Subcutaneous adipose tissue (tissue), 4 donors: ENCODE measurements around the gene ZSWIM1. TPM values are rescaled to one million over a fixed set of nuclear protein-coding genes. Genes with fewer than 3 reads are reported as not detected.

Experiments
- total RNA-seq, 4 donors: library from RNA; depleted of rRNA; stranded (reverse); fragments of >200 nt; gene quantifications; one replicate each; pipeline ENCODE4 v1.1.0, GENCODE V29; 2016
- TF ChIP-seq, protein P1 (sequence below): fragments of 450-650 bp; IDR thresholded peaks from one replicate; pipeline ENCODE4 v1.5.1; 2016; ENCODE audit warnings: low read depth, mild to moderate bottlenecking, control low read depth, antibody characterized with exemption, moderate library complexity

ZSWIM1 gene
- total RNA-seq, 4 donors from 2014 or later = 5.9 to 7.0 (median 6.7) TPM

DNA sequence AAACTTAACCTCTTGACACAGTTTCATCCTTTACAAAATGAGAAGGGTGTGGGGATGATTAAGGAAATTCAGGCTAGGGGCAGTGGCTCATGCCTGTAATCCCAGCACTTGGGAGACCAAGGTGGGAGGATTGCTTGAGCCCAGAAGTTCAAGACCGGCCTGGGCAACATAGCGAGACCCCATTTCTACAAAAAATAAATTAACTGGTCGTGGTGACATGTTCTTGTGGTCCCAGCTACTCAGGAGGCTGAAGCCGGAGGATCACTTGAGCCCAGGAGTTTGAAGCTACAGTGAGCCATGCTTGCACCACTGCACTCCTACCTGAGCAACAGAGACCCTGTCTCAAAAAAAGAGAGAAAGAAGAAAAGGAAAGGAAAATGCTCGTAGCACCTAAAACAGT, 14.6 kb upstream of the ZSWIM1 start:
- TF ChIP-seq, protein P1, sequence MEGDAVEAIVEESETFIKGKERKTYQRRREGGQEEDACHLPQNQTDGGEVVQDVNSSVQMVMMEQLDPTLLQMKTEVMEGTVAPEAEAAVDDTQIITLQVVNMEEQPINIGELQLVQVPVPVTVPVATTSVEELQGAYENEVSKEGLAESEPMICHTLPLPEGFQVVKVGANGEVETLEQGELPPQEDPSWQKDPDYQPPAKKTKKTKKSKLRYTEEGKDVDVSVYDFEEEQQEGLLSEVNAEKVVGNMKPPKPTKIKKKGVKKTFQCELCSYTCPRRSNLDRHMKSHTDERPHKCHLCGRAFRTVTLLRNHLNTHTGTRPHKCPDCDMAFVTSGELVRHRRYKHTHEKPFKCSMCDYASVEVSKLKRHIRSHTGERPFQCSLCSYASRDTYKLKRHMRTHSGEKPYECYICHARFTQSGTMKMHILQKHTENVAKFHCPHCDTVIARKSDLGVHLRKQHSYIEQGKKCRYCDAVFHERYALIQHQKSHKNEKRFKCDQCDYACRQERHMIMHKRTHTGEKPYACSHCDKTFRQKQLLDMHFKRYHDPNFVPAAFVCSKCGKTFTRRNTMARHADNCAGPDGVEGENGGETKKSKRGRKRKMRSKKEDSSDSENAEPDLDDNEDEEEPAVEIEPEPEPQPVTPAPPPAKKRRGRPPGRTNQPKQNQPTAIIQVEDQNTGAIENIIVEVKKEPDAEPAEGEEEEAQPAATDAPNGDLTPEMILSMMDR = no peak

- TF ChIP-seq, protein P1 = no peak
Measured at GRCh38 chr20:45867136-45867818, 13.8 kb upstream of the ZSWIM1 start.

DNA sequence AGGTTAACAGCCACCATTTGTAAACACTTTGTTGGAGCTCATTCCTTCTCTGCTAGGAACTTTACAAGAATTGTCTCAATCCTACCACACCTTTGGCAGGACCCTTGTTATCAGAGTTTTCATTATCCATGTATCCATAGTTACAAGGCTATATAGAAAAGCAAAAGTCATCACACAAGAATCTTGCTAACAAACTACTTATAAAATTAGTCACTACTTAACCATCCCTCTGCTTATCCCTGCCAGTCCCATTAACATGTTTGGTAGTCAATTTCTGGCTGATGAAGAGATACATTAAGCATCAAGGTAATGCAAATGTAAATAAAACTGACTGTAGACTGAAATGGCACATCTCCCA, 13.2 kb upstream of the ZSWIM1 start:
- TF ChIP-seq, protein P1 = no peak

DNA sequence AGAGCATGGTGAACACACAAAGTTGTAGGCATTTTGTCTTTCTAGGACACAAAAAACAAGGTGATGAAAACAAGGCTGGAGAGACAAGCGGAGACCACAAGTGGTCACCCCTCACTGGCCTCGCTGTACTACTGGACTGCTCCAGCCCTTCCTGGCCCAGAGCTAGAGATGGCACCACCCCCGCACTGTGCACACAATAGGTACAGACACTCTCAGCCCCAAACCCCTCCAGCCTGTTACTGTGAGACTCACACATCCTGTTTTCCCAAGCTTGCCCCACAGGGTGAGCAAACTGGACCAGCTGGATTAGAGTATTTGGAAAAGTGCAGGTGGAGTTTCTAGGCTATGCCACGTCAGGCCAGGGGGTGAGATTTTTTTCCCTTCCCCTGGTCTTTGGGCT, 8.4 kb upstream of the ZSWIM1 start:
- TF ChIP-seq, protein P1 = no peak

DNA sequence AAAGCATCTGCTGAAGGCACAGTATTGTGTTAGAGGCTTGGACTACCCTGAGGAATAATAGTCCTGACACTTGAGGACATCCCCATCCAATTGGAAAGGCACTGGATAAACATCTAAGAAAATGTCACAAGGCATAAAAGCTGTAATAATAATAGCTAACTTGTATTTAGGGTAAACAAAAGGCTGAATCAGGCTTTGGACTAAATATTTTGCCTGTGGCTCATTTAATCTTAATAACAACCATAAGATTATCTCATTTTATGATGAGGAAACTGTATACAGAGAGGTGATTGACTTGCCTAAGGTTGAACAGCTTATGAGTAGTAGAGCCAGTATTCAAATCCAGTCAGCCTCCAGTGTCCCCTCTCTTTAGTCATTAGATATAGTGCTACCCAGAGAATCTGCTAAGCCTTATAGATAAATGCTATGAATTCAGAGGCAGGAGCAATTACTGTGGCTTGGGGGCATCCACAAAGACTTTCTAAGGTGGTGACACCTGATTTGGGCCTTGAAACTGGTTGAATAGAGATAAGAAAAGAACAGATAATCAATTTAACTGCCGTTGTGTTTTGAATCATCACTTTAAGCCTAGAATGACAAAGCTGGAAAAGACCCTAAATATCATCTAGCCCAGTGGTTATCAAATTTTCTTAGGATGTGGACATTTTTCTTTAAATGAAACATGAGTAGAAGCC, 7.5 kb upstream of the ZSWIM1 start:
- TF ChIP-seq, protein P1 = no peak

DNA sequence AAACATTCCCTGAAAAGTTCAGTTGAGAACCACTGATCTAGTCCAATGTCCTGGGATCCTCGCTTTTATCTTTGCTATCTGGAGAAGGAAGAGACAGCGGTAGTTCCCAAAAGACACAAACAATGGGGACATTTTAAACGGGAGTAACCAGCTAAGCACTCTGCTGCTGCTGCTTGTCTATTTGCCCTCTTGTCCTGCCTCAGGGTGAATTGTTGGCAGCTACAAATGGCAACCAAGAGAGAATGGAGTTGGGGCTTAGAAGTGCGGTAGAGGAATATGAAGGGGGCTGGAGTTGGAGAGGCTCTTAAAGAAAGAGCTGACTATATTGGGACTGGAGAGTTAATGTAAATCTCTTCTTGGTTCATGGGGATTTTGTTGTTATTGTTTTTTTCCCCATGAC, 6.5 kb upstream of the ZSWIM1 start:
- TF ChIP-seq, protein P1 = no peak

DNA sequence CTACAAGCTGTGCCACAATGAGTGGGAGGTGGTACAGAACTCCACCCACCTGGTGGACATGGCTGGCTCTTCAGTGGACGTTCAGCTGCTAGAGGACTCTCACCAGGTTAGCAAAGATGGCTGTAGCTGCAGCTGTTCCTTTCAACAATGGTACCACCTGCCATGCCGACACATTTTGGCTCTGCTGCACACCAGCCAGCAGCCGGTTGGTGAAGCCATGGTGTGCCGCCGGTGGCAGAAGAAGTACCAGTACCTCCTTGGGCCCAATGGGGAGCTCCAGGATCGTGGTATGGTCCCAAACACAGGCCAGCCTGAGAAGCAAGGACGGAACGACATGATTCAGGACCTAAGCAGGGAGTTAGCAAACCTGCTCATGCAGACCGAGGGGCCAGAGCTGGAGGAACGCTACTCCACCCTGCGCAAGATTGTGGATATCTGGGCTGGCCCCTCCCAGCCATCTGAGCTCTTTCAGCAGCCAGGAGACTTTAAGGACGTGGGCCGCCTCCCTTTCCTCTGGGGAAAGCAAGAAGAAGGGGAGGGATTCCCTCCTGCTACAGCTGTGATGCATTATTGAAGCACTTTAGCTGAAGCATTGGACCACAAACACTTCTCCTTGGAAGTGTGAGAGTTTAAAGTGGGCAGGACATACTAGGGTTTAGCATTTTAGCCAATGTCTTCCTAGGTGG, 2.8 kb upstream of the ZSWIM1 start:
- TF ChIP-seq, protein P1 = no peak
